Measurements from ENCODE around the gene FGR.

GRCh38 chr1:27574871-27575831, 59.8 kb downstream of the FGR start:
- no peak for TF ChIP-seq CTCF (IDR thresholded peaks at IDR 0.05; ENCODE audit: insufficient read depth, low read length, poor library complexity, severe bottlenecking)
- TF ChIP-seq EZH2phosphoT487 (conservative IDR thresholded peaks at IDR 0.05; ENCODE audit: low read length) = no peak

All from SU-DHL-6 (cell line).